ENCODE data around the gene POLG. TPM values are rescaled to one million over a fixed set of nuclear protein-coding genes. Genes with fewer than 3 reads are reported as not detected.

Gene POLG
- polyA plus RNA-seq, 1 of the 3 experiments (the other 2 are of a cell fraction) = 24.9 TPM

- POLR2A ChIA-PET = interaction anchor here (1.0 kb wide), 1 partner anchor 19 kb away, joined by 3 read pairs; no protein-coding TSS in a partner anchor
- Histone ChIP-seq H3K4me3 (ENCODE audit: low read depth in 2 of 2, low read length in 1 of 2) (no peak overlapping the region), H3K9me3 (no peaks in the 10 kb centered on the region), H3K4me1 (ENCODE audit: control insufficient read depth in 1 of 2, insufficient read depth in 2 of 2, low read depth in 1 of 2, low read length in 1 of 2) (peaks cover 18 to 52% of the 10 kb centered on the region in 2 experiments), H3K27me3 (ENCODE audit: insufficient read depth) (no peaks in the 10 kb centered on the region), H3K4me2 (peak overlapping the region; percentile 83), H3K36me3 (replicated peaks in 1 of 2; ENCODE audit: control insufficient read depth in 1 of 2, insufficient read depth in 2 of 2, low read length in 1 of 2) (peaks cover 55 to 70% of the 10 kb centered on the region in 2 experiments), H3K9me2 (no peaks in the 10 kb centered on the region), H3F3A (replicated peaks; ENCODE audit: insufficient read depth) (peaks cover 2% of the 10 kb centered on the region), H3K9ac (no peak overlapping the region; the same call in 1 of the 2 replicates), H2AFZ (ENCODE audit: low read depth) (no peak overlapping the region), H3K27ac (ENCODE audit: low read depth in 2 of 2, low read length in 1 of 2) (no peak overlapping the region), H3K79me2 (ENCODE audit: insufficient read depth) (peaks cover 61% of the 10 kb centered on the region), H4K20me1 (ENCODE audit: insufficient read depth) (peaks cover 56% of the 10 kb centered on the region)
- CTCF ChIA-PET = interaction anchor here (0.8 to 1.5 kb wide), 8 partner anchors 11 to 153 kb away, joined by 3 to 4 read pairs (median 3); no protein-coding TSS in a partner anchor
- no peak for DNase-seq
- 93% methylated on average over 7 of the region's 7 CpGs for WGBS (ENCODE audit: low lambda C conversion rate)
- no peak for TF ChIP-seq CTCF (IDR thresholded peaks at IDR 0.05)
- no peak for TF ChIP-seq FOXJ3 (CRISPR knock-in tag; IDR thresholded peaks at IDR 0.05)
- no peak for TF ChIP-seq EZH2phosphoT487 (IDR thresholded peaks at IDR 0.05; ENCODE audit: borderline replicate concordance, low read depth)
- no peak for TF ChIP-seq RFX5 (IDR thresholded peaks at IDR 0.05; ENCODE audit: low read length)
- TF ChIP-seq MAX (IDR thresholded peaks at IDR 0.05; ENCODE audit: low read depth) = no peak
- no peak for TF ChIP-seq TEAD4 (IDR thresholded peaks at IDR 0.05; ENCODE audit: borderline replicate concordance, insufficient read depth)
- no peak for TF ChIP-seq GABPA (IDR thresholded peaks at IDR 0.05; ENCODE audit: low read depth)
- no peak for TF ChIP-seq USF2 (IDR thresholded peaks at IDR 0.05; ENCODE audit: borderline replicate concordance, low read depth, low read length)
- TF ChIP-seq MXI1 (IDR thresholded peaks at IDR 0.05; ENCODE audit: low read depth, low read length) = no peak
These were observed 3.6 kb downstream of the POLG start for GRCh38 chr15:89330881-89331595.

- Histone ChIP-seq H3K9ac (no peak overlapping the region), H3F3A (replicated peaks; ENCODE audit: insufficient read depth) (no peaks in the 10 kb centered on the region), H3K9me2 (no peaks in the 10 kb centered on the region), H4K20me1 (ENCODE audit: insufficient read depth) (peaks cover 56% of the 10 kb centered on the region), H3K4me2 (no peak overlapping the region), H3K4me1 (ENCODE audit: control insufficient read depth in 1 of 2, insufficient read depth in 2 of 2, low read depth in 1 of 2, low read length in 1 of 2) (peaks cover 18 to 44% of the 10 kb centered on the region in 2 experiments), H2AFZ (ENCODE audit: low read depth) (no peak overlapping the region), H3K9me3 (no peaks in the 10 kb centered on the region), H3K79me2 (ENCODE audit: insufficient read depth) (peaks cover 61% of the 10 kb centered on the region), H3K4me3 (ENCODE audit: low read depth in 2 of 2, low read length in 1 of 2) (no peak overlapping the region), H3K36me3 (replicated peaks in 1 of 2; ENCODE audit: control insufficient read depth in 1 of 2, insufficient read depth in 2 of 2, low read length in 1 of 2) (peaks cover 59 to 80% of the 10 kb centered on the region in 2 experiments), H3K27ac (ENCODE audit: low read depth in 2 of 2, low read length in 1 of 2) (no peak overlapping the region; a peak in 1 of 4 replicates), H3K27me3 (ENCODE audit: insufficient read depth) (no peaks in the 10 kb centered on the region)
- no peak for DNase-seq
- POLR2A ChIA-PET = no interaction called here
- 95% methylated on average over 5 of the region's 6 CpGs for WGBS (ENCODE audit: low lambda C conversion rate)
- CTCF ChIA-PET = interaction anchor here (0.8 to 1.7 kb wide), 7 partner anchors 9 to 152 kb away, joined by 3 to 4 read pairs (median 3); no protein-coding TSS in a partner anchor
- no peak for TF ChIP-seq POLR2AphosphoS5 (IDR thresholded peaks at IDR 0.05; ENCODE audit: low read depth, low read length)
- TF ChIP-seq USF1 (IDR thresholded peaks at IDR 0.05; ENCODE audit: borderline replicate concordance, low read depth) = no peak
- TF ChIP-seq RFX5 (IDR thresholded peaks at IDR 0.05; ENCODE audit: low read length) = no peak
- TF ChIP-seq JUND (IDR thresholded peaks at IDR 0.05) = no peak
- TF ChIP-seq RCOR1 (IDR thresholded peaks at IDR 0.05; ENCODE audit: low read length) = no peak
- no peak for TF ChIP-seq NRF1 (IDR thresholded peaks at IDR 0.05; ENCODE audit: low read depth, low read length)
- no peak for TF ChIP-seq GATA2 (CRISPR knock-in tag; IDR thresholded peaks at IDR 0.05)
- TF ChIP-seq FOSL2 (IDR thresholded peaks at IDR 0.05; ENCODE audit: borderline replicate concordance, low read depth) = no peak
- TF ChIP-seq ELF1 (IDR thresholded peaks at IDR 0.05) = no peak
These were observed 4.5 kb downstream of the POLG start for GRCh38 chr15:89330119-89330518.

All from SK-N-SH (cell line).